NCI-H2196 treated with DMSO at 0.1 percent for 48 hours (cell line): ENCODE measurements around the gene TRMT2A.

Experiments
- DNase-seq: peaks from one replicate; lab custom pipeline; 2025; ENCODE audit not compliant: unreplicated experiment; lab: John Stamatoyannopoulos, UW

TRMT2A gene

GRCh38 chr22:20149257-20150250, 32.5 kb upstream of the TRMT2A start:
- no peak for DNase-seq

- DNase-seq, result no peak
Measured at GRCh38 chr22:20148414-20148813, 31.4 kb upstream of the TRMT2A start.

GRCh38 chr22:20147237-20147988, 30.4 kb upstream of the TRMT2A start:
- DNase-seq, result no peak

GRCh38 chr22:20146777-20147176, 29.8 kb upstream of the TRMT2A start:
- DNase-seq, result no peak

GRCh38 chr22:20145832-20146223, 28.8 kb upstream of the TRMT2A start:
- DNase-seq, result no peak

- no peak for DNase-seq
Measured at GRCh38 chr22:20145206-20145831, 28.3 kb upstream of the TRMT2A start.

GRCh38 chr22:20143883-20144665, 27.0 kb upstream of the TRMT2A start:
- DNase-seq, result no peak

GRCh38 chr22:20142711-20143621, 25.9 kb upstream of the TRMT2A start:
- no peak for DNase-seq

GRCh38 chr22:20141186-20142077, 24.4 kb upstream of the TRMT2A start:
- no peak for DNase-seq

- DNase-seq, result no peak
Measured at GRCh38 chr22:20140521-20140964, 23.5 kb upstream of the TRMT2A start.

GRCh38 chr22:20140107-20140445, 23.1 kb upstream of the TRMT2A start:
- DNase-seq, result no peak

GRCh38 chr22:20139391-20140106, 22.5 kb upstream of the TRMT2A start:
- DNase-seq, result no peak

- DNase-seq, result no peak
Measured at GRCh38 chr22:20138868-20139267, 21.8 kb upstream of the TRMT2A start.

GRCh38 chr22:20138417-20138738, 21.4 kb upstream of the TRMT2A start:
- DNase-seq, result no peak

GRCh38 chr22:20137671-20138416, 20.8 kb upstream of the TRMT2A start:
- DNase-seq, result no peak

GRCh38 chr22:20137113-20137512, 20.1 kb upstream of the TRMT2A start:
- no peak for DNase-seq

GRCh38 chr22:20136603-20136873, 19.5 kb upstream of the TRMT2A start:
- no peak for DNase-seq
